ENCODE results near the gene MYH7B. TPM values are rescaled to one million over a fixed set of nuclear protein-coding genes. Genes with fewer than 3 reads are reported as not detected.

Gene MYH7B
- total RNA-seq, 1 donor from 2014 or later: 253 TPM

DNA sequence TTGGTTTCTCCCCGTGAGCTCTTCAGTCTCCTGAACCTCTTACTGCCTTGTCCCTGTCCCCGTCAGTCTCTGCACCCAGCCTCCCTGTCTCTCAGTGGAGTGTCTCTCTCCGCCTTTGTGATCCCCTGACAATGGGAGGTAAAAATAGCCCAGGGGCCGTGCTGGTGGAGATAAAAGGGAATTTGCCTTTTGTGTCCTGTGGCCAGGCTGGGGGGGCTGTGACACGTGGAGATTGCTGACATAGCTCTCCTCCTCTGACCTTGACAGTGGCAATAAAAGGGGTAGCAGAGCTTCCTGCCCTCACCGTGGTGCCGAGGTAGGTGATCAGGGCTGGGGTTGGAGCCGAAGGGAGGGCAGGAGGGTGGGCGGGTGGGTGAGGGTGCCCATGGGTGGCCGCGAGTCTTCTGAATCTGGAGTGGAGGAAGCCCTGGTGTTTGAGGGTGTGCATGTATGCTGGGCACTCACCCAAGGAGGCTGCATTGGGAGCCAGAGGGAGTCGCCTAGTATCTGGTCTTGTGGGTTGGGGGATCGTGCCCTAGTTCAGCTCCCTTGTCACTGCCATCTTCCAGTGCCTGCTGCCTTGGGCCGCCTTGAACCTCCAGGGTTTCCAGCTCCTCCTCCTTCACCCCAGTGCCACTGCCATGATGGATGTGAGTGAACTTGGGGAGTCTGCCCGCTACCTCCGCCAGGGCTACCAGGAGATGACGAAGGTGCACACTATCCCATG is 21.9 kb downstream of the MYH7B start:
- no peaks in the 10 kb centered on the region for H3K9me3 ChIP-seq (replicated peaks)
- H3K36me3 ChIP-seq: peaks cover 7% of the 10 kb centered on the region
- peaks cover 29% of the 10 kb centered on the region for H3K4me1 ChIP-seq
- peak; percentile 80 for DNase-seq
- H3K27me3 ChIP-seq (ENCODE audit: low read depth): no peaks in the 10 kb centered on the region
- H3K27ac ChIP-seq (replicated peaks): peak overlapping the region; percentile 93
- peak overlapping the region; percentile 72 for H3K4me3 ChIP-seq
- intact Hi-C loops (cut with micrococcal nuclease): no loop called here
- TF ChIP-seq, protein P1, sequence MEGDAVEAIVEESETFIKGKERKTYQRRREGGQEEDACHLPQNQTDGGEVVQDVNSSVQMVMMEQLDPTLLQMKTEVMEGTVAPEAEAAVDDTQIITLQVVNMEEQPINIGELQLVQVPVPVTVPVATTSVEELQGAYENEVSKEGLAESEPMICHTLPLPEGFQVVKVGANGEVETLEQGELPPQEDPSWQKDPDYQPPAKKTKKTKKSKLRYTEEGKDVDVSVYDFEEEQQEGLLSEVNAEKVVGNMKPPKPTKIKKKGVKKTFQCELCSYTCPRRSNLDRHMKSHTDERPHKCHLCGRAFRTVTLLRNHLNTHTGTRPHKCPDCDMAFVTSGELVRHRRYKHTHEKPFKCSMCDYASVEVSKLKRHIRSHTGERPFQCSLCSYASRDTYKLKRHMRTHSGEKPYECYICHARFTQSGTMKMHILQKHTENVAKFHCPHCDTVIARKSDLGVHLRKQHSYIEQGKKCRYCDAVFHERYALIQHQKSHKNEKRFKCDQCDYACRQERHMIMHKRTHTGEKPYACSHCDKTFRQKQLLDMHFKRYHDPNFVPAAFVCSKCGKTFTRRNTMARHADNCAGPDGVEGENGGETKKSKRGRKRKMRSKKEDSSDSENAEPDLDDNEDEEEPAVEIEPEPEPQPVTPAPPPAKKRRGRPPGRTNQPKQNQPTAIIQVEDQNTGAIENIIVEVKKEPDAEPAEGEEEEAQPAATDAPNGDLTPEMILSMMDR (IDR thresholded peaks at IDR 0.05; ENCODE audit: borderline replicate concordance): no peak

DNA sequence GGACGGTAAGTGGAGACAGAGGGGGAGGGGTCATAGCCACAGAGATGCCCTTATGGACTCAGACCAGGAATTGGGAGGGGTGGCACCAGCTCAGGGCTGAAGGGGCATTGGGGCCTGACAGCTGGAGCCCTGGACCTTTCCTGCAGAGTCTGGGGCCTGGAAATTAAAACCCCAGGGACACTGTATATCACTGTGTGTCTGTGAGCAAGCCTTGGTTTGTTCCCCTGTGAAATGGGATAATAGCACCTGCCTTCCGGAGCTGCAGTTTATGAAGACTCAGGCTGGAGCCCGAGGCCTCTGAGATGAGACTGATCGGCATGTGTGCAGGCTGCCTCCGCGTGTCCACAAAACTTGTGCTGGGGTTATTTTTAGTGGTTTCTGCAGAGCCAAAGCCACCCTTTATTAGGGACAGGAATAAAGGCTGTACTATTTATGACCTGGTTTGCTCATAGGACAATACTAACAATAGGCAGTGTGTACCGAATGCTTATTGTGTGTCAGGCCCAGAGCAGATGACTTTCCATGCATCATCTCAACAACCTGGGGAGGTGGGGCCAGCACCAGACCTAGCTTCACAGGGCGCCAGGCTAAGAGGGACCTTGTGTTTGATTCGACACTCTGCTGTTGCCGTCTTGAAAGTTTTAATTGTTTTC is 22.6 kb downstream of the MYH7B start:
- intact Hi-C loops (cut with micrococcal nuclease): no loop called here
- DNase-seq: no peak
- H3K36me3 ChIP-seq: peaks cover 7% of the 10 kb centered on the region
- no peaks in the 10 kb centered on the region for H3K9me3 ChIP-seq (replicated peaks)
- H3K4me1 ChIP-seq: peaks cover 36% of the 10 kb centered on the region
- H3K27ac ChIP-seq (replicated peaks): peak overlapping the region; percentile 93
- H3K27me3 ChIP-seq (ENCODE audit: low read depth): no peaks in the 10 kb centered on the region
- TF ChIP-seq, protein P1 (IDR thresholded peaks at IDR 0.05; ENCODE audit: borderline replicate concordance): no peak
- H3K4me3 ChIP-seq: peak overlapping the region; percentile 72

GRCh38 chr20:34979366-34980153 is 23.9 kb downstream of the MYH7B start:
- H3K4me3 ChIP-seq: peak overlapping the region; percentile 72
- H3K9me3 ChIP-seq (replicated peaks): no peaks in the 10 kb centered on the region
- intact Hi-C loops (cut with micrococcal nuclease): no loop called here
- H3K4me1 ChIP-seq: peaks cover 49% of the 10 kb centered on the region
- TF ChIP-seq, protein P1 (IDR thresholded peaks at IDR 0.05; ENCODE audit: borderline replicate concordance): no peak
- peaks cover 7% of the 10 kb centered on the region for H3K36me3 ChIP-seq
- H3K27ac ChIP-seq (replicated peaks): peak overlapping the region; percentile 93
- peak; percentile 82 for DNase-seq
- H3K27me3 ChIP-seq (ENCODE audit: low read depth): no peaks in the 10 kb centered on the region

DNA sequence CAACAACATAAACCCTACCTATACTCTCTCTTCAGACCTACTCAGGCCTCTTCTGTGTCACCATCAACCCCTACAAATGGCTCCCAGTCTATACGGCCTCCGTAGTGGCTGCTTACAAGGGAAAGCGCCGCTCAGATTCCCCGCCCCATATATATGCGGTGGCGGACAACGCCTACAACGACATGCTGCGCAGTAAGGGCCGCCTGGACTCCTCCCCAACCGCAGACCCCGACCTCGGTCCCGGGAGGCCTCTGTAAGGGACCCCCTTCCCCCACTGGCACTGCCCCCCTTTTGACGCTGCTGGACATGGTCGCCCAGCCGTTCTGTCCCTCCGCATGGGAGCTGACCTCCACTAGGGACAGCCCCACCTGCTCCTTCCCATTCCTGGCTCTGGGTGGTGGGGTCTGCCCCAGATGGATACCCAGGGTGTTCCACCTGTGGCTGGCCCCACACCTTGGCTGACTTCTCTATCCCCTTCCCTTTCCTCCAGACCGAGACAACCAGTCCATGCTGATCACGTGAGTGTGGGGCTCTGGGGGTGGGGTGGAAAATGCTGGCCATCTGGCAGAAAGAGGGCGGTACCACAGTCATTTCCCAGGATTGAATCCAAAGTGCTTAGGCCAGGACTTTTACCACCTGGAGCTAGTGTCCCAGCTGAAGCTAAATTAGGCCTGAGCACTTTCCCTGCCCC is 25.0 kb downstream of the MYH7B start:
- H3K36me3 ChIP-seq: peaks cover 7% of the 10 kb centered on the region
- peaks cover 61% of the 10 kb centered on the region for H3K4me1 ChIP-seq
- no peaks in the 10 kb centered on the region for H3K27me3 ChIP-seq (ENCODE audit: low read depth)
- H3K4me3 ChIP-seq: peak overlapping the region; percentile 72
- TF ChIP-seq, protein P1 (IDR thresholded peaks at IDR 0.05; ENCODE audit: borderline replicate concordance): no peak
- H3K27ac ChIP-seq (replicated peaks): peak overlapping the region; percentile 93
- intact Hi-C loops (cut with micrococcal nuclease): no loop called here
- H3K9me3 ChIP-seq (replicated peaks): no peaks in the 10 kb centered on the region
- DNase-seq: peak; percentile 61
